Neural cell (in vitro differentiated cells): ENCODE measurements around the gene PTPN9. TPM values are rescaled to one million over a fixed set of nuclear protein-coding genes. Genes with fewer than 3 reads are reported as not detected.
"Not testable (repeated sequence)": the region's sequence is repeated elsewhere in the genome, so short reads cannot be mapped to it uniquely, and the experiment has no call there.

ENCODE experiments used
- H2AFZ ChIP-seq: fragments of 200-600, 300-800 bp; sonication (generic), shearing (Covaris generic); 2 replicates; pipeline ENCODE4 v1.6.0; 2014; ENCODE audit warnings: low read depth, mild to moderate bottlenecking, antibody characterized with exemption, low read length, moderate library complexity
- H3F3A ChIP-seq: fragments of 200-600 bp; shearing (Covaris generic); 2 replicates; pipeline ENCODE4 v1.6.1; 2016; ENCODE audit warnings: mild to moderate bottlenecking, moderate library complexity, mixed read lengths, antibody characterized with exemption, low read length; ENCODE audit not compliant: insufficient read depth, poor library complexity, severe bottlenecking
- H3K27ac ChIP-seq: fragments of 200-600, 300-800 bp; sonication (generic), shearing (Covaris generic); 2 replicates; pipeline ENCODE4 v1.5.1; 2014; ENCODE audit warnings: mild to moderate bottlenecking, low read length, moderate library complexity
- H3K27me3 ChIP-seq: fragments of 300-800, 200-600 bp; sonication (generic), shearing (Covaris generic); 2 replicates; pipeline ENCODE4 v1.6.0; 2014; ENCODE audit warnings: mild to moderate bottlenecking, low read depth, low read length, moderate library complexity; ENCODE audit not compliant: insufficient read depth
- H3K36me3 ChIP-seq: fragments of 300-800, 200-600 bp; sonication (generic), shearing (Covaris generic); 2 replicates; pipeline ENCODE4 v1.5.1; 2014; ENCODE audit warnings: mild to moderate bottlenecking, antibody characterized with exemption, low read length, moderate library complexity; ENCODE audit not compliant: insufficient read depth
- H3K4me2 ChIP-seq: fragments of 300-800, 200-600 bp; sonication (generic), shearing (Covaris generic); 2 replicates; pipeline ENCODE4 v1.6.0; 2014; ENCODE audit warnings: mild to moderate bottlenecking, low read length
- H3K4me3 ChIP-seq: fragments of 300-800, 200-600 bp; sonication (generic), shearing (Covaris generic); 2 replicates; pipeline ENCODE4 v1.5.1; 2014; ENCODE audit warnings: mild to moderate bottlenecking, low read length, moderate library complexity
- H3K79me2 ChIP-seq: fragments of 200-600 bp; shearing (Covaris generic); replicated peaks from 2 replicates; pipeline ENCODE4 v1.6.0; 2014; ENCODE audit warnings: mild to moderate bottlenecking, low read length, moderate library complexity; ENCODE audit not compliant: insufficient read depth
- H3K9ac ChIP-seq: fragments of 300-800, 200-600 bp; sonication (generic), shearing (Covaris generic); 2 replicates; pipeline ENCODE4 v1.6.1; 2016; ENCODE audit warnings: mild to moderate bottlenecking, low read length, mixed read lengths
- H3K9me2 ChIP-seq: fragments of 200-600 bp; shearing (Covaris generic); 2 replicates; pipeline ENCODE4 v1.6.1; 2016; ENCODE audit warnings: mild to moderate bottlenecking, low read length, mixed read lengths; ENCODE audit not compliant: insufficient read depth
- H3K9me3 ChIP-seq: fragments of 200-600, 300-800 bp; sonication (generic), shearing (Covaris generic); 2 replicates; pipeline ENCODE4 v1.6.1; 2016; ENCODE audit warnings: mild to moderate bottlenecking, mixed run types, low read length, moderate library complexity, mixed read lengths
- H4K20me1 ChIP-seq: fragments of 200-600 bp; shearing (Covaris generic); 2 replicates; pipeline ENCODE4 v1.6.1; 2016; ENCODE audit warnings: mild to moderate bottlenecking, mixed run types; ENCODE audit not compliant: insufficient read depth
- CTCF ChIP-seq: fragments of 450-650 bp; IDR thresholded peaks from 2 replicates; pipeline ENCODE4 v1.5.1; 2014; ENCODE audit warnings: antibody characterized with exemption, mild to moderate bottlenecking, moderate library complexity; ENCODE audit not compliant: poor library complexity, severe bottlenecking
- EP300 ChIP-seq: fragments of 450-650 bp; conservative IDR thresholded peaks from 2 replicates; pipeline ENCODE4 v1.6.1; 2014; ENCODE audit warnings: antibody characterized with exemption, mild to moderate bottlenecking, moderate library complexity; ENCODE audit not compliant: poor library complexity, severe bottlenecking
- EZH2 ChIP-seq: fragments of 200-600, 300-800 bp; shearing (Covaris generic), sonication (generic); IDR thresholded peaks from 2 replicates; pipeline ENCODE4 v1.6.1; 2014; ENCODE audit warnings: antibody characterized with exemption, low read length, borderline replicate concordance, mild to moderate bottlenecking; ENCODE audit not compliant: insufficient read depth, poor library complexity, severe bottlenecking
- MXI1 ChIP-seq: fragments of 450-650 bp; conservative IDR thresholded peaks from 2 replicates; pipeline ENCODE4 v1.6.1; 2014; ENCODE audit warnings: antibody characterized with exemption, mild to moderate bottlenecking; ENCODE audit not compliant: poor library complexity, severe bottlenecking
- POLR2AphosphoS5 ChIP-seq: IDR thresholded peaks from 2 replicates; pipeline ENCODE4 v1.6.1; 2012
- RAD21 ChIP-seq: fragments of 450-650 bp; conservative IDR thresholded peaks from 2 replicates; pipeline ENCODE4 v1.6.1; 2014; ENCODE audit warnings: antibody characterized with exemption, mild to moderate bottlenecking, moderate library complexity
- SMC3 ChIP-seq: fragments of 450-650 bp; conservative IDR thresholded peaks from 2 replicates; pipeline ENCODE4 v1.6.1; 2014; ENCODE audit warnings: antibody characterized with exemption, mild to moderate bottlenecking, moderate library complexity; ENCODE audit not compliant: poor library complexity
- TAF1 ChIP-seq: IDR thresholded peaks from 2 replicates; pipeline ENCODE4 v1.6.1; 2012; ENCODE audit warnings: low read depth
- polyA plus RNA-seq: library from polyadenylated mRNA; depleted of rRNA; stranded (reverse); fragments of >200 nt; gene quantifications from 2 replicates; pipeline ENCODE4 v1.2.3, GENCODE V29; 2014
- TF ChIP-seq, protein P1 (sequence below): IDR thresholded peaks from 2 replicates; pipeline ENCODE4 v1.6.1; 2012; ENCODE audit warnings: borderline replicate concordance

PTPN9 gene
- polyA plus RNA-seq, 1 donor from 2014 or later = 33.1 TPM

DNA sequence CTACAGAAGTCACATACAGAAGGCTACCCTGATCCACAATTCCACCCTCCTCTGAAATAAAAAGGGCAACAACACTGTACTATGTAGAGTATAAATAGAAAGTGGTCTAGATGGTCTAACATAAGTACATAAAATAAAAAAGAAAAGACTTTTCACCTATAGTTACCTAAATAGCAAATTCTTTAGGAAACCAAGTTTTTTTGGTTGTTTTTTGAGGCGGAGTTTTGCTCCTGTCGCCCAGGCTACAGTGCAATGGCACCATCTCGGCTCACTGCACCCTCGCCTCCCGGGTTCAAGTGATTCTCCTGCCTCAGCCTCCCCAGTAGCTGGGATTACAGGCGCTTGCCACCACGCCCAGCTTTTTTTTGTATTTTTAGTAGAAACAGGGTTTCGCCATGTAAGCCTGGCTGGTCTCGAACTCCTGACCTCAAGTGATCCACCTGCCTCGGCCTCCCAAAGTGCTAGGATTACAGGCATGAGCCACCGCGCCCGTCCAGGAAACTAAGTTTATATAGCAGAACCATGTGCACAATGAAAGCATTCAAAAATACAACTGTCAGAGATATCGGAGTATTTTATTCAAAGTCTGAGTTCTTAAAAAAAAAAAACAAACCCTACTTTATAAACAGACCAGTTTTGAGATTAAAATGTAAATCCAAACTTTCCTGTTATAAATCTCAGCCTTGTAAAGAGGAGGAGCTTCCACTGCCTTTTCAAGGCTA, 129.4 kb downstream of the PTPN9 start (continued):
- TF ChIP-seq MXI1 (no peak), EZH2 (no peak)

GRCh38 chr15:75448171-75448570, 130.9 kb downstream of the PTPN9 start:
- not testable (repeated sequence) for H4K20me1 ChIP-seq, H3K27ac ChIP-seq

GRCh38 chr15:75446151-75446550, 133.0 kb downstream of the PTPN9 start:
- Histone ChIP-seq H3K9me3 (no peaks in the 10 kb centered on the region), H3K27ac (no peak overlapping the region), H3K4me2 (no peak overlapping the region), H3K79me2 (peaks cover 79% of the 10 kb centered on the region), H3K27me3 (no peaks in the 10 kb centered on the region), H3F3A (no peaks in the 10 kb centered on the region), H3K36me3 (no peaks in the 10 kb centered on the region), H3K9me2 (no peaks in the 10 kb centered on the region), H3K9ac (no peak overlapping the region), H4K20me1 (no peaks in the 10 kb centered on the region), H2AFZ (no peak overlapping the region), H3K4me3 (no peak overlapping the region)
- TF ChIP-seq EZH2 (no peak), SMC3 (no peak), EP300 (no peak), POLR2AphosphoS5 (no peak), CTCF (no peak), MXI1 (no peak), RAD21 (no peak), TAF1 (no peak)
- TF ChIP-seq, protein P1, sequence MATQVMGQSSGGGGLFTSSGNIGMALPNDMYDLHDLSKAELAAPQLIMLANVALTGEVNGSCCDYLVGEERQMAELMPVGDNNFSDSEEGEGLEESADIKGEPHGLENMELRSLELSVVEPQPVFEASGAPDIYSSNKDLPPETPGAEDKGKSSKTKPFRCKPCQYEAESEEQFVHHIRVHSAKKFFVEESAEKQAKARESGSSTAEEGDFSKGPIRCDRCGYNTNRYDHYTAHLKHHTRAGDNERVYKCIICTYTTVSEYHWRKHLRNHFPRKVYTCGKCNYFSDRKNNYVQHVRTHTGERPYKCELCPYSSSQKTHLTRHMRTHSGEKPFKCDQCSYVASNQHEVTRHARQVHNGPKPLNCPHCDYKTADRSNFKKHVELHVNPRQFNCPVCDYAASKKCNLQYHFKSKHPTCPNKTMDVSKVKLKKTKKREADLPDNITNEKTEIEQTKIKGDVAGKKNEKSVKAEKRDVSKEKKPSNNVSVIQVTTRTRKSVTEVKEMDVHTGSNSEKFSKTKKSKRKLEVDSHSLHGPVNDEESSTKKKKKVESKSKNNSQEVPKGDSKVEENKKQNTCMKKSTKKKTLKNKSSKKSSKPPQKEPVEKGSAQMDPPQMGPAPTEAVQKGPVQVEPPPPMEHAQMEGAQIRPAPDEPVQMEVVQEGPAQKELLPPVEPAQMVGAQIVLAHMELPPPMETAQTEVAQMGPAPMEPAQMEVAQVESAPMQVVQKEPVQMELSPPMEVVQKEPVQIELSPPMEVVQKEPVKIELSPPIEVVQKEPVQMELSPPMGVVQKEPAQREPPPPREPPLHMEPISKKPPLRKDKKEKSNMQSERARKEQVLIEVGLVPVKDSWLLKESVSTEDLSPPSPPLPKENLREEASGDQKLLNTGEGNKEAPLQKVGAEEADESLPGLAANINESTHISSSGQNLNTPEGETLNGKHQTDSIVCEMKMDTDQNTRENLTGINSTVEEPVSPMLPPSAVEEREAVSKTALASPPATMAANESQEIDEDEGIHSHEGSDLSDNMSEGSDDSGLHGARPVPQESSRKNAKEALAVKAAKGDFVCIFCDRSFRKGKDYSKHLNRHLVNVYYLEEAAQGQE = no peak

More at GRCh38 chr15:75448171-75448570, 130.9 kb downstream of the PTPN9 start:
- not testable (repeated sequence) for H3K9ac ChIP-seq, H3K9me2 ChIP-seq, H2AFZ ChIP-seq, H3K4me2 ChIP-seq, H3K9me3 ChIP-seq, H3K4me3 ChIP-seq, H3K36me3 ChIP-seq, H3F3A ChIP-seq, H3K27me3 ChIP-seq
- H3K79me2 ChIP-seq = peaks cover 64% of the 10 kb centered on the region

- H3K4me3 ChIP-seq, H2AFZ ChIP-seq, H3K27ac ChIP-seq, H3K4me2 ChIP-seq, H3F3A ChIP-seq, H3K27me3 ChIP-seq, H3K9ac ChIP-seq, H3K9me3 ChIP-seq, H4K20me1 ChIP-seq, H3K36me3 ChIP-seq, H3K9me2 ChIP-seq: not testable (repeated sequence)
- H3K79me2 ChIP-seq = peaks cover 82% of the 10 kb centered on the region
Observed at GRCh38 chr15:75445324-75445723, 133.8 kb downstream of the PTPN9 start.

DNA sequence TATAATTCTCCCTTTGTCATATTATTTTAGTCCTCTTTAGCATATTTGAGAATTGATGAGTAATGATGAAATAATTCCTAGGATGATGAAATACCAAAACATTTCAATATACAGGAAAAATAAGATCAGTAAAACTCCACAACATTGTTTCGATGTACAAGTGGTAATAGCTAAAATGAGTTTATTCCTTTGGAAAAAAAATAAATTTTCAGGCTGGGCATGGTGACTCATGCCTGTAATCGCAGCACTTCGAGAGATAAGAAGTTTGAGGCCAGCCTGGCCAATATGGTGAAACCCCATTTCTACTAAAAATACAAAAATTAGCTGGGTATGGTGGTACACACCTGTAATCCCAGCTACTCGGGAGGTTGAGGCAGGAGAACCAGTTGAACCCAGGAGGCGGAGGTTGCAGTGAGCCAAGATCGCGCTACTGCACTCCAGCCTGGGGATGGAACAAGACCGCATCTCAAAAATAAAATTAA, 135.1 kb downstream of the PTPN9 start:
- peaks cover 81% of the 10 kb centered on the region for H3K79me2 ChIP-seq
- H3K9ac ChIP-seq, H3F3A ChIP-seq, H3K9me2 ChIP-seq, H3K27ac ChIP-seq, H3K27me3 ChIP-seq, H3K36me3 ChIP-seq, H4K20me1 ChIP-seq, H3K4me2 ChIP-seq, H2AFZ ChIP-seq, H3K9me3 ChIP-seq, H3K4me3 ChIP-seq: not testable (repeated sequence)
